ENCODE results near the gene ERC2. TPM values are rescaled to one million over a fixed set of nuclear protein-coding genes. Genes with fewer than 3 reads are reported as not detected.

Gene ERC2
- total and polyA plus RNA-seq, 2 donors (not counting 3 experiments of a cell fraction or from before 2014, with no cell fraction given): 5.6 to 15.5 TPM

- no TSS peak for BruUV-seq (replicated peaks)
- no peaks in the 10 kb centered on the region for H3K9me3 ChIP-seq (replicated peaks; ENCODE audit: control insufficient read depth, insufficient read depth, low read length)
- dilution Hi-C loops (cut with MboI; ENCODE audit: extremely low pct_ligation_motif_present, low sequenced_read_pairs): no loop called here
These were observed 615.9 kb downstream of the ERC2 start for GRCh38 chr3:55852326-55852725.

More at GRCh38 chr3:55852326-55852725, 615.9 kb downstream of the ERC2 start:
- DNase-seq (ENCODE audit: low read depth, low spot score) (no peak), FAIRE-seq (no peak)
- Histone ChIP-seq H3K4me3 (replicated peaks in 1 of 3; ENCODE audit: insufficient read depth in 1 of 3, low read depth in 1 of 3, low read length in 3 of 3) (no peak overlapping the region), H3K9ac (replicated peaks; ENCODE audit: extremely low read depth, insufficient read depth, low read length) (no peak overlapping the region), H3K4me1 (ENCODE audit: control insufficient read depth, extremely low read depth, insufficient read depth, low read length) (no peaks in the 10 kb centered on the region), H3K27ac (ENCODE audit: insufficient read depth, low read depth, low read length) (no peak overlapping the region), H3K27me3 (ENCODE audit: control insufficient read depth in 2 of 2, insufficient read depth in 2 of 2, low read length in 2 of 2) (no peaks in the 10 kb centered on the region), H2AFZ (ENCODE audit: low read depth, low read length) (no peak overlapping the region), H3K36me3 (ENCODE audit: control insufficient read depth in 2 of 2, extremely low read depth in 1 of 2, insufficient read depth in 2 of 2, low read length in 2 of 2) (no peaks in the 10 kb centered on the region), H3K79me2 (ENCODE audit: control insufficient read depth, insufficient read depth, low read length) (no peaks in the 10 kb centered on the region), H3K9me1 (replicated peaks; ENCODE audit: control insufficient read depth, extremely low read depth, insufficient read depth, low read length) (no peaks in the 10 kb centered on the region), H3K4me2 (ENCODE audit: insufficient read depth, low read length) (no peak overlapping the region), H4K20me1 (replicated peaks; ENCODE audit: control insufficient read depth, extremely low read depth, insufficient read depth, low read length) (no peaks in the 10 kb centered on the region)
- CTCF ChIA-PET: no interaction called here
- POLR2A ChIA-PET: no interaction called here
- TF ChIP-seq POLR2AphosphoS5 (IDR thresholded peaks at IDR 0.05; ENCODE audit: insufficient read depth, low read depth, low read length) (no peak), GATA2 (IDR thresholded peaks at IDR 0.05; ENCODE audit: insufficient read depth, insufficient read length, low read depth, low read length) (no peak), MYC (IDR thresholded peaks at IDR 0.05; ENCODE audit: low read depth, low read length) (no peak), JUN (IDR thresholded peaks at IDR 0.05; ENCODE audit: borderline replicate concordance, insufficient read depth, insufficient read length, low read depth) (no peak), FOS (IDR thresholded peaks at IDR 0.05; ENCODE audit: borderline replicate concordance, insufficient read depth, low read length) (no peak), POLR2A (IDR thresholded peaks at IDR 0.05; ENCODE audit: low read depth, low read length) (no peak), EZH2 (IDR thresholded peaks at IDR 0.05; ENCODE audit: borderline replicate concordance, low read depth, low read length, severe bottlenecking) (no peak), MAX (IDR thresholded peaks at IDR 0.05; ENCODE audit: insufficient read depth, insufficient read length) (no peak), CTCF (IDR thresholded peaks at IDR 0.05; ENCODE audit: extremely low read depth in 1 of 2, insufficient read depth in 1 of 2, low read depth in 1 of 2, low read length in 2 of 2) (no peak)
- intact Hi-C loops (cut with micrococcal nuclease): no loop called here
